Naive B cell (primary cell): ENCODE results near the gene SPNS3. TPM values are rescaled to one million over a fixed set of nuclear protein-coding genes. Genes with fewer than 3 reads are reported as not detected.

Source experiments
- ATAC-seq, 2 donors: fragments of 150-1000 bp; cut with Tn5 transposase; 2 replicates each; pipeline ENCODE4 v1.10.0; 2021; ENCODE audit warnings: low read depth in 2 of 2, mild to moderate bottlenecking in 2 of 2, moderate library complexity in 2 of 2
- DNase-seq: peaks from one replicate; pipeline ENCODE4 v3.0.0; 2022
- H3K27ac Mint-ChIP-seq, 6 donors: one replicate each; pipeline ENCODE4 v1.8.0; 2020 to 2022; ENCODE audit warnings: mild to moderate bottlenecking in 6 of 6, mixed read lengths in 6 of 6, moderate library complexity in 5 of 6, inconsistent platforms in 2 of 6
- H3K27me3 Mint-ChIP-seq, 3 donors: one replicate each; pipeline ENCODE4 v1.8.0; 2021 to 2022; ENCODE audit warnings: mixed read lengths in 3 of 3, mild to moderate bottlenecking in 1 of 3
- H3K36me3 Mint-ChIP-seq, 2 donors: one replicate each; pipeline ENCODE4 v1.8.0; 2020 to 2022; ENCODE audit warnings: mixed read lengths in 2 of 2, inconsistent platforms in 1 of 2, mild to moderate bottlenecking in 1 of 2
- H3K4me1 Mint-ChIP-seq, 3 donors: one replicate each; pipeline ENCODE4 v1.8.0; 2020 to 2022; ENCODE audit warnings: mixed read lengths in 3 of 3, inconsistent platforms in 1 of 3, mild to moderate bottlenecking in 1 of 3, moderate library complexity in 1 of 3
- H3K4me3 Mint-ChIP-seq, 8 donors: one replicate each; pipeline ENCODE4 v1.8.0; 2020 to 2022; ENCODE audit warnings: mild to moderate bottlenecking in 8 of 8, mixed read lengths in 8 of 8, moderate library complexity in 8 of 8, inconsistent platforms in 2 of 8
- H3K9me3 Mint-ChIP-seq, 7 donors: one replicate each; pipeline ENCODE4 v1.8.0; 2020 to 2022; ENCODE audit warnings: mixed read lengths in 7 of 7, mild to moderate bottlenecking in 5 of 7, inconsistent platforms in 2 of 7, moderate library complexity in 1 of 7
- polyA plus RNA-seq, 6 donors: library from polyadenylated mRNA; unstranded; fragments of 300-500 nt; fragmentation: Illumina TruSeq; gene quantifications; one replicate each; pipeline ENCODE4 v1.2.3, GENCODE V29; 2021; ENCODE audit warnings: low read depth in 6 of 6

Gene SPNS3
- polyA plus RNA-seq = 1 to 10 TPM in 2 of 6 donors, under 1 TPM in 3, not detected in 1; 0.36 to 1.3 (median 0.59) TPM

DNA sequence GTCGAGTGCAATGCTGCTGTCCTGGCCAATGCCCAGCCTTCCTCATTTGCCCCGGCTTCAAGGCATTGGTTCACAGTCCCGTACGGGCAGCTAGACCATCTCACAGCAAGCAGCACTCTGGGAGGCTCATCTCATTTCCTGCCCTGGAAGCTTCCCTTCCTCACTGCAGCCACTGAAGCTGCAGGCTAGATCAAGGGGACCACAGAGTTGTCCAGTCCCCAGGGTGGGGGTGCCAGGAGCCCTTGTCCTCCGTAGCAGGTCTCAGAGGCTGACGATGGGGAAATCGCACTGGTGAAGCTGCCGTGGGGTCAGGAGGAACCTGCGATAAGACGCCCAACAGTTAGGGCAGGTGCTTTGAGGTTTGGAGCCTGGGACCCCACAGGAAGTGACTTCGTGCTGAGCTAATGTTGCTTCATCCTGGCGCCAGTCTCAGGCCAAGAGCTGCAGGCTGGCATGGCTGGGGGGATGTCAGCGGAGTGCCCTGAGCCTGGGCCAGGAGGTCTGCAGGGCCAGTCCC lies at the start of gene SPNS3:
Gene SPNS3 (plus strand): TSS at position 426 of the 517 bp plus-strand sequence. CDS start 28 bp downstream, at position 454.
- H3K9me3 Mint-ChIP-seq = no peaks in the 10 kb centered on the region
- DNase-seq (peak; percentile 11), ATAC-seq (peak; percentile 58 to 75)
- H3K4me1 Mint-ChIP-seq = peaks cover 21 to 33% (median 24%) of the 10 kb centered on the region in 3 donors
- H3K4me3 Mint-ChIP-seq = peak within 1 kb of the TSS in 7 of 8 donors; percentile 45 to 80 (median 59)
- no peaks in the 10 kb centered on the region for H3K27me3 Mint-ChIP-seq
- no peaks in the 10 kb centered on the region for H3K36me3 Mint-ChIP-seq
- H3K27ac Mint-ChIP-seq = peak within 1 kb of the TSS in 5 of 6 donors; percentile 27 to 82 (median 59)

DNA sequence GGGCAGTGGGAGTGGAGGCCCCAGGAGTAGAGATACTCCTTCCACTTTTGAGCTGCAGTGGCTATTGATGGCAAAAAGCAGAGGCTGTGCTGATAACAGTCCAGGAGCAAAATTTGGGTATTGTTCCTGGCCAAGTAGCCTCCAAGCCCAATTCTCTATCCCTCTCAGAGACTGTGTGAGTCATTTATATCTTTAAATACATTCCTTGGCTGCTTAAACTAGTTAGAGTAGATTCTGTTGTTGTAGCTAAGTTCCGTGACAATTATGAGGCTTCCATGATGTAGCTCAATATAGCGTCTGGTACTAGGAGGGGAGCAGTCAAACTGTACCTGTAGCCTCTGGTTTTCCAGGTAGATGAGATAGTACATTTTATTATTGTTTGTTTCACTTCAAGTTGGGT lies 47.3 kb upstream of the SPNS3 start:
- no peak overlapping the region for H3K27ac Mint-ChIP-seq
- peaks cover under 1 to 5% (median 2%) of the 10 kb centered on the region in 3 donors for H3K4me1 Mint-ChIP-seq
- ATAC-seq = no peak
- no peak for DNase-seq
- H3K4me3 Mint-ChIP-seq = no peak overlapping the region
- H3K27me3 Mint-ChIP-seq = no peaks in the 10 kb centered on the region
- no peaks in the 10 kb centered on the region for H3K9me3 Mint-ChIP-seq
- no peaks in the 10 kb centered on the region for H3K36me3 Mint-ChIP-seq

DNA sequence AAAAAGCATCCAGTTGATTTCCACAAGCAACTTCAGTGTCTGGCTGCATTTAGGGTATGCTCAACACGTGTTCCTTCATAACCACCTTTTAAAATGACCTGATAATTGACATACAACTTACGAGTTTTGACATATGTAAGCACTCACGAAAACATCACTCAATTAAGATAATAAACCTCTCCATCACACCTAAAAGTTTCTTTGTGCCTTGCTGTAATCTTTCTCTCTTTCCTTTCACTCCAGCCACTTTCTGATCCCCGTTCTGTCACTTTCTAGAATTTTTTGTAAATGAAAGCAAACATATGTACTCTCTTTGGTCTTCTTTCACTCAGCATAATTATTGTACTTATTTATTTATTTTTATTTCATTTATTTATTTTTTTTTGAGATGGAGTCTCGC lies 46.6 kb upstream of the SPNS3 start:
- H3K27ac Mint-ChIP-seq = no peak overlapping the region
- DNase-seq (no peak), ATAC-seq (no peak)
- no peaks in the 10 kb centered on the region for H3K27me3 Mint-ChIP-seq
- no peaks in the 10 kb centered on the region for H3K36me3 Mint-ChIP-seq
- no peaks in the 10 kb centered on the region for H3K9me3 Mint-ChIP-seq
- peaks cover 0 to 5% (median 0%) of the 10 kb centered on the region in 3 donors for H3K4me1 Mint-ChIP-seq
- H3K4me3 Mint-ChIP-seq = no peak overlapping the region

DNA sequence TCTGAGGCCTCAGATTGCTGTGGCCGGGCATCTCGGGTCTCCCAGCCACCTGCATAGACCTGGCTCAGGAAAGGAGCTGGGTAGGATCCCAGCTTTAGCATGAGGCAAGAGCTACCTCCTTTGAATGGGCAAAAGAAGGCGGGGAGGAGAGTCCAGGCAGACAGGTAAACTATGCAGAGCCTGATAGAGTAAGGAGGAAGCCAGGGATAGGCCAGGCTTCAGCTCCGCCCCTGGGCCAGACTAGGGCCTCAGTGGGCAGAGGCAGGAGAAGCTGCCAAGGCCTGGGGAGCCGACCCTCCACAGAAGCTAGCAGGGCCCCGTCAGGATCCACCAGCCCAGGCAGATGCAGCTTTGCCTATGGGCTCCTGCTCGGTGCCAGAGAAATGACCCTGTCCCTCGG lies 44.7 kb upstream of the SPNS3 start:
- Mint-ChIP-seq H3K9me3 (no peaks in the 10 kb centered on the region), H3K36me3 (no peaks in the 10 kb centered on the region), H3K27me3 (no peaks in the 10 kb centered on the region), H3K4me1 (peaks cover 5 to 9% (median 7%) of the 10 kb centered on the region in 3 donors), H3K27ac (no peak overlapping the region), H3K4me3 (no peak overlapping the region)
- ATAC-seq = no peak
- DNase-seq = no peak

- ATAC-seq (no peak), DNase-seq (no peak)
- H3K36me3 Mint-ChIP-seq = no peaks in the 10 kb centered on the region
- H3K27ac Mint-ChIP-seq = peak overlapping the region in 3 of 6 donors; percentile 39 to 74 (median 64)
- H3K4me1 Mint-ChIP-seq = peaks cover 21 to 44% (median 36%) of the 10 kb centered on the region in 3 donors
- no peaks in the 10 kb centered on the region for H3K9me3 Mint-ChIP-seq
- H3K4me3 Mint-ChIP-seq = peak overlapping the region in 3 of 8 donors; percentile 33 to 47 (median 38)
- no peaks in the 10 kb centered on the region for H3K27me3 Mint-ChIP-seq
These were observed 39.9 kb upstream of the SPNS3 start for GRCh38 chr17:4393806-4394205.

DNA sequence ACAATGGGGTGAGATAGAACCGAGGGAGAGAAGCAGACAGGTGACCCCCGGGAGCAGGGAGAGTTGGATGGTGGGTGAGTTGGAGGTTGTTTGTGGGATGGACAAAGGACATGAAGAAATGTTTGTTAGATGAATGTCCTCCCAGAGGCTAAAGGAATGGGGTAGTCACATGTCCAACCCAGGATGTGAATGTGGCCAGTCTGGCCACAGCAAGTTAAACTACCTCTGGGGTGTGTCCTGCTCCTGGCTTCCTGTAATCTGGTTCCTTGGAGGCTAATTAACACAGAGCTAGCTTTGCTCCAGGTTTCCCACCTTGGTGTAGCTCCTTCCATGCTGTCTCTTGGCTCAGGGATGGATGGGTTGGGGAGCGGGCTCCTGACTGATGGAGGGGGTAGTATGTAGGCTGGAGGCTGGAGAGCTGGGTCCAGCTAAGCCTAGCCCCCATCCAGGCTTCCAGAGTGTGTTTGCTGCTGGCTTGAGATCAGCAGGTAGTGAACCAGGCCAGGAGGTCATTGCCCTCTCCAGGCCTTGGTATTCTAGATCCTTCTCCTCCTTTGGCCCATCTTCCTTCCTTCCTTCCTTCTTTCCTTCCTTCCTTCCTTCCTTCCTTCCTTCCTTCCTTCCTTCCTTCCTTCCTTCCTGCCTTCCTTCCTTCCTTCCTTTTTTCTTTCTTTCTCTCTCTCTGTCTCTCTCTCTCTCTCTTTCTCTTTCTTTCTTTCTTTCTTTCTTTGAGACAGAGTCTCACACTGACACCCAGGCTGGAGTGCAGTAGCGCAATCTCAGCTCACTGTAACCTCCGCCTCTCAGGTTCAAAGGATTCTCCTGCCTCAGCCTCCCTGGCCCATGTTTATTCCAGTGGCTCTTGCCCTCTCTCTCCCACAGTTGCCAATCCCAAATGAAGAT lies 39.3 kb upstream of the SPNS3 start:
- Mint-ChIP-seq H3K27ac (peak overlapping the region in 4 of 6 donors; percentile 26 to 89 (median 70)), H3K27me3 (no peaks in the 10 kb centered on the region), H3K36me3 (no peaks in the 10 kb centered on the region), H3K4me1 (peaks cover 21 to 44% (median 36%) of the 10 kb centered on the region in 3 donors), H3K9me3 (no peaks in the 10 kb centered on the region), H3K4me3 (peak overlapping the region in 3 of 8 donors; percentile 3 to 47 (median 19))
- ATAC-seq = no peak
- DNase-seq = no peak

DNA sequence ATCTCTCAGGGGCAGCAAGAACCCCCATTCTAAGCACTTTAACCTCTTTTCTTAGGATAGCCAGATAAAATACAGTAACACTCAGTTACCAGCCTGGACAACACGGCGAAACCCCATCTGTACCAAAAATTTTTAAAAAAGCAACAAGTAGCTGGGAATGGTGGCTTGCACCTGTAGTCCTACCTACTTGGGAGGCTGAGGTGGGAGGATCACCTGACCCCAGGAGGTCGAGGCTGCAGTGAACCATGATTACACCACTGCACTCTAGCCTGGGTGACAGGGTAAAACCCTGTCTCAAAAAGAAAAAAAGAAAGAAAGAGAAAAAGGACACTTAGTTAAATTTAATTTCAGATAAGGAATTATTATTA lies 38.6 kb upstream of the SPNS3 start:
- Mint-ChIP-seq H3K4me3 (peak overlapping the region in 1 of 8 donors; percentile 35), H3K9me3 (no peaks in the 10 kb centered on the region), H3K27ac (peak overlapping the region in 3 of 6 donors; percentile 24 to 89 (median 65)), H3K4me1 (peaks cover 21 to 44% (median 36%) of the 10 kb centered on the region in 3 donors), H3K27me3 (no peaks in the 10 kb centered on the region), H3K36me3 (no peaks in the 10 kb centered on the region)
- ATAC-seq (no peak), DNase-seq (no peak)

DNA sequence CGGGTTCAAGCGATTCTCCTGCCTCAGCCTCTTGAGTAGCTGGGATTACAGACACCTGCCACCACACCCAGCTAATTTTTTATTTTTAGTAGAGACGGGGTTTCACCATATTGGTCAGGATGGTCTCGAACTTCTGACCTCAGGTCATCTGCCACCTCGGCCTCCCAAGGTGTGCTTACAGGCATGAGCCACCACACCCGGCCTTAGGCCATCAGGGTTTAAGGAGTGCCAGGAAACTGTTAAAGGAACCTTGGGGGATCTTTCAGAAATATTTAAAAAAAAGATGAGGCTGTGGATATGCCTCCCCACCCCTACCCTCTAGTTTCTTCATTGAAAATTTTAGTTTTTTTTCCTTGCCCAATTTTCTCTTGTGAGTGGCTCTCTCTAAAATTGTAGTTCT lies 35.9 kb upstream of the SPNS3 start:
- H3K36me3 Mint-ChIP-seq = no peaks in the 10 kb centered on the region
- no peaks in the 10 kb centered on the region for H3K9me3 Mint-ChIP-seq
- peaks cover 21 to 44% (median 36%) of the 10 kb centered on the region in 3 donors for H3K4me1 Mint-ChIP-seq
- DNase-seq (no peak), ATAC-seq (no peak)
- H3K27me3 Mint-ChIP-seq = no peaks in the 10 kb centered on the region
- H3K27ac Mint-ChIP-seq = peak overlapping the region in 5 of 6 donors; percentile 61 to 92 (median 89)
- peak overlapping the region in 6 of 8 donors; percentile 19 to 75 (median 64) for H3K4me3 Mint-ChIP-seq

GRCh38 chr17:4405038-4405669 lies 28.6 kb upstream of the SPNS3 start:
- H3K4me1 Mint-ChIP-seq = peaks cover 5 to 11% (median 8%) of the 10 kb centered on the region in 3 donors
- no peaks in the 10 kb centered on the region for H3K27me3 Mint-ChIP-seq
- H3K27ac Mint-ChIP-seq = peak overlapping the region in 2 of 6 donors; percentile 3 to 59
- H3K36me3 Mint-ChIP-seq = no peaks in the 10 kb centered on the region
- no peaks in the 10 kb centered on the region for H3K9me3 Mint-ChIP-seq
- DNase-seq = no peak
- H3K4me3 Mint-ChIP-seq = no peak overlapping the region
- peak; percentile 14 to 30 for ATAC-seq

DNA sequence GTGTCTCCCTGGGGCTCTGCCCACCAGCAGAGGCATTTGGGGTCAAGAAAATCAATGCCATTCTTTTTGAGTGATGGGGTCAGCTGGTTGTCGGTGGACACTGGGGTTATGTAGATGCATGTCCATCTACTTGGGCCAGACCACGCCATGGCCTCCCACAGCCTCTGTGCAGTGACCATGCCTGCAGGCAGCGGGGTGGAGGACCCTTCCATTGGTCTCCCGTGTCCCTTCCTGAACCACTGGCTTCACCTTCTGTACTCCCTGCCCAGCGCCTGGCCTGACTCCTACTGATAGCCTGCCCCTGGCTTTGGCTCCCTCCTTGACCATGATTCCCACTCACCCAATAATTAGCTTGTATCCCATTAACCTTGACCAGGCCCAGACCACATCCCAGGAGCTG lies 28.0 kb upstream of the SPNS3 start:
- H3K9me3 Mint-ChIP-seq = no peaks in the 10 kb centered on the region
- no peak overlapping the region for H3K4me3 Mint-ChIP-seq
- peak overlapping the region in 1 of 6 donors; percentile 24 for H3K27ac Mint-ChIP-seq
- H3K36me3 Mint-ChIP-seq = no peaks in the 10 kb centered on the region
- ATAC-seq (no peak), DNase-seq (no peak)
- no peaks in the 10 kb centered on the region for H3K27me3 Mint-ChIP-seq
- H3K4me1 Mint-ChIP-seq = peaks cover 5 to 11% (median 8%) of the 10 kb centered on the region in 3 donors

DNA sequence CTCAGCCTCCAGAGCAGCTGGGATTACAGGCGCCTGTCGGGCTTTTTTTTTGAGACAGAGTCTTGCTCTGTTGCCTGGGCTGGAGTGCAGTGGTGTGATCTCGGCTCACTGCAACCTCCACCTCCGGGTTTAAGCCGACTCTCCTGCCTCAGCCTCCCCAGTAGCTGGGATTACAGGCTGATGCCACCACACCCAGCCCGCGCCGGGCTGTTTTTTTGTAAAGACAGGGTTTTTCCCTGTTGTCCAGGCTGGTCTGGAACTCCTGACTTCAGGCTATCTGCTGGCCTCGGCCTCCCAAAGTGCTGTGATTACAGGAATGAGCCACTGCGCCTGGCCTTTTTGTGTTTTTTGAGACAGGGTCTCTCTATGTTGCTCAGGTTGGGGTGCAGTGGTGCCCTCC lies 27.4 kb upstream of the SPNS3 start:
- H3K27me3 Mint-ChIP-seq = no peaks in the 10 kb centered on the region
- no peak overlapping the region for H3K4me3 Mint-ChIP-seq
- ATAC-seq = no peak
- H3K4me1 Mint-ChIP-seq = peaks cover 5 to 11% (median 8%) of the 10 kb centered on the region in 3 donors
- H3K36me3 Mint-ChIP-seq = no peaks in the 10 kb centered on the region
- H3K9me3 Mint-ChIP-seq = no peaks in the 10 kb centered on the region
- no peak for DNase-seq
- no peak overlapping the region for H3K27ac Mint-ChIP-seq

DNA sequence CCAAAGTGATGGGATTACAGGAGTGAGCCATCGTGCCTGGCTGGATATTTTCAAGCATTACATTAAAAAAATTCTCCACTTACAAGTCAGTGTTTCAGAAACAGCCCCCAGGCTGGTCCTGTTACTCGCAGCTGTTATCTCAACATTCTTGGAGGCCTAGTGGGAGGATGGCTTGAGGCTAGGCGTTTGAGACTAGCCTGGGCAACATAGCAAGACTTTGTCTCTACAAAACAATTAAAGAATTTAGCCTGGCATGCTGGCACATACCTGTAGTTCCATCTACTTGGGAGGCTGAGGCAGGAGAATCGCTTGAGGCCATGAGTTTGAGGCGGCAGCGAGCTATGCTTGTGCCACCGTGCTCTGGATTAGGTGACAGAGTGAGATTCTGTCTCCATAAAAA lies 26.5 kb upstream of the SPNS3 start:
- no peak overlapping the region for H3K4me3 Mint-ChIP-seq
- H3K9me3 Mint-ChIP-seq = no peaks in the 10 kb centered on the region
- H3K36me3 Mint-ChIP-seq = no peaks in the 10 kb centered on the region
- no peaks in the 10 kb centered on the region for H3K27me3 Mint-ChIP-seq
- H3K27ac Mint-ChIP-seq = peak overlapping the region in 1 of 6 donors; percentile 12
- ATAC-seq (no peak), DNase-seq (no peak)
- peaks cover 5 to 11% (median 8%) of the 10 kb centered on the region in 3 donors for H3K4me1 Mint-ChIP-seq

DNA sequence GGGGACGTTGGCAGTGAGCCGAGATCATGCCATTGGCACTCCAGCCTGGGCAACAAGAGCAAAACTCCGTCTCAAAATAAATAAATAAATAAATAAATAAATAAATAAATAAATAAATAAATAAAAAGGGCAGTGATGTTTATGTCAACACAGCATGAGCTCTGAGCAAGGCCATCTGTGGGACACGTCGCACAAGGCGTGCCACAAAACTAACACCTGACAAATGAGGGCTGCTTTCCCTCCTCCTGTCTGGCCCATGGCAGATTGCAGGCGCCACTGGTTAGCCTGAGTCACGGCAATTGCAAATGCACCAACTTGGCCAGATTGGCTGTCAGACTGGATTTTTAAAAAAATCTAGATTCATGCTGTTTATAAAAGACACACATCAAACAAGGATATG lies 25.9 kb upstream of the SPNS3 start:
- Mint-ChIP-seq H3K27me3 (no peaks in the 10 kb centered on the region), H3K9me3 (no peaks in the 10 kb centered on the region), H3K27ac (no peak overlapping the region), H3K36me3 (no peaks in the 10 kb centered on the region), H3K4me1 (peaks cover 7 to 12% (median 8%) of the 10 kb centered on the region in 3 donors), H3K4me3 (no peak overlapping the region)
- DNase-seq = no peak
- ATAC-seq = no peak
